NCI-H446 (cell line): ENCODE measurements around the gene TP73.

Source experiments
- DNase-seq, 2 experiments: peaks; one replicate each; lab custom pipeline; 2025; lab: John Stamatoyannopoulos, UW

The TP73 gene

GRCh38 chr1:3689138-3689750, 36.9 kb downstream of the TP73 start:
- no peak for DNase-seq

DNA sequence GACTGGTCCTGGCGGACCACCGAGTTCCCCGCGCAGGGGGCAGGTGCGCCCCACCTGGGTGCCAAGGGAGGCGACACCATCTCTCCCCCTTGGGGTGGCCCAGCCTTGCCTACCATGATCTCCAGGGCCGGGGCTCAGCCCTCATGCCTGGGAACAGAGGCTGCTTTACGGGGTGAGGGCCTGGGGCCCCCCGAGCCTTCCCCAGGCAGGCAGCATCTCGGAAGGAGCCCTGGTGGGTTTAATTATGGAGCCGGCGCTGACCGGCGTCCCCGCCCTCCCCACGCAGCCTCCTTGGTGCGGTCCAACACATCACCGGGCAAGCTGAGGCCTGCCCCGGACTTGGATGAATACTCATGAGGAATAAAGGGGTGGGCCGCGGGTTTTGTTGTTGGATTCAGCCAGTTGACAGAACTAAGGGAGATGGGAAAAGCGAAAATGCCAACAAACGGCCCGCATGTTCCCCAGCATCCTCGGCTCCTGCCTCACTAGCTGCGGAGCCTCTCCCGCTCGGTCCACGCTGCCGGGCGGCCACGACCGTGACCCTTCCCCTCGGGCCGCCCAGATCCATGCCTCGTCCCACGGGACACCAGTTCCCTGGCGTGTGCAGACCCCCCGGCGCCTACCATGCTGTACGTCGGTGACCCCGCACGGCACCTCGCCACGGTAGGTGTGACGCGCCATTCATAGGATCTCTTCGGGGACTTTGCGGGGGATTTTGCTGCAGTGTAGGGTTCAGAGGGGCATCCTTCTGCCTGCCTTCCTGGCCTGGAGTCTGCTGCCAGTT, 38.2 kb downstream of the TP73 start:
- no peak for DNase-seq

DNA sequence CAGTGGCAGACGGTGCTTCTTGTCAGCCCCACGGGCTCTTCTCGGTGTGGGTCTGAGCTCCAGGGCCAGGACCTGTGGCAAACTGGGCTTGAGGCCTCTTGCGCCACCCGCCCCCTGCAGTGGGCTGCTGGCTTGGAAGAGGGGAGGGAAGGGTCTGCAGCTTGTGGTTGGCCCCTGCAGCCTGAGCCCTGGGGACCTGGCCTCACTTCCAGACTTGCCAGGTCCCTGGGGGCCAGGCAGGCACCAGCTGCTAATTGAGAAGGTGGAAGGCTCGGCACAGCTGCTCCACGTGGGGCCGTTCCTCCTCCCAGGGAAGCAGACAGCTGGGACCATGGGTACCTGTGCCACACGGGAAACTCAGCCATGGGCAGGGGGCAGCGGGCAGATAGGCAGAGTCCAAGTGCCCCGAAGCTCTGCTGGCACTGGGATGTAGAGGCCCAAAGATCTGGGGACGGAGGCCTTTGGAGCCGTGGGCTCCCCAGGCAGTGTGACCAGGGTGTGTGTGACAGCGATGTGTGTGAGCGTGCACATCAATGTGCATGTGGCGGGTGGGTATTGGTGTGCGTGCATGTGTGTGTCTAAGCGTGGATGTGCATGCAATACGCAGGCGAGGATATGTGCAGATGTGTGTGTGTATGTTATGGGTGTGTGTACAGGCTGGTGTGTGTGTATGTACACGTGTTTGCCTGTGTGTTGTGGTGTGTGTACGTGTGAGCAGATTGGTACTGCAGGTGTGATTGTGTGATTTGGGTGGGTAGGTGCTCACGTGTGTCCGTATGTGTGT, 39.3 kb downstream of the TP73 start:
- no peak for DNase-seq

DNA sequence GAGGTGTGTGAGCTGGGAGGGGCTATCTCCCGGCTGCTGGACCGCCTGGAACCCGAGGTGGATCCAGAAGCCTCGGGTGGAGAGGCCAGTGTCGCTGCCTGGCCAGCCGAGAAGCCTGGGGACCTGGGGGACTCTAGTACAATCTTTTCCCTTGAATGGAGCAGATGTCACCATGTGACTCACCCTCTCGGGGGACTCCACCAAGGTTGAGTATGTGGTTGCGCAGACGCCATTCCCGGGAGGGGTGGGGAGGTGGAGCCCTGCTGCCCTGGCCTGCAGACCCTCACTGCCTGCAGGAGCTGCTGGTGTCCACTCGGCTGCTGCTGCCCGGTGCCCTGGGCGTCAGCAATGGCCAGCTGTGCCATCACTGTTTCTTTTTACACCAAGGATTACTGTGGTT, 40.3 kb downstream of the TP73 start:
- DNase-seq = peak in 1 of 2 experiments; percentile 22

- DNase-seq = no peak
Measured at GRCh38 chr1:3693321-3693720, 41.0 kb downstream of the TP73 start.

DNA sequence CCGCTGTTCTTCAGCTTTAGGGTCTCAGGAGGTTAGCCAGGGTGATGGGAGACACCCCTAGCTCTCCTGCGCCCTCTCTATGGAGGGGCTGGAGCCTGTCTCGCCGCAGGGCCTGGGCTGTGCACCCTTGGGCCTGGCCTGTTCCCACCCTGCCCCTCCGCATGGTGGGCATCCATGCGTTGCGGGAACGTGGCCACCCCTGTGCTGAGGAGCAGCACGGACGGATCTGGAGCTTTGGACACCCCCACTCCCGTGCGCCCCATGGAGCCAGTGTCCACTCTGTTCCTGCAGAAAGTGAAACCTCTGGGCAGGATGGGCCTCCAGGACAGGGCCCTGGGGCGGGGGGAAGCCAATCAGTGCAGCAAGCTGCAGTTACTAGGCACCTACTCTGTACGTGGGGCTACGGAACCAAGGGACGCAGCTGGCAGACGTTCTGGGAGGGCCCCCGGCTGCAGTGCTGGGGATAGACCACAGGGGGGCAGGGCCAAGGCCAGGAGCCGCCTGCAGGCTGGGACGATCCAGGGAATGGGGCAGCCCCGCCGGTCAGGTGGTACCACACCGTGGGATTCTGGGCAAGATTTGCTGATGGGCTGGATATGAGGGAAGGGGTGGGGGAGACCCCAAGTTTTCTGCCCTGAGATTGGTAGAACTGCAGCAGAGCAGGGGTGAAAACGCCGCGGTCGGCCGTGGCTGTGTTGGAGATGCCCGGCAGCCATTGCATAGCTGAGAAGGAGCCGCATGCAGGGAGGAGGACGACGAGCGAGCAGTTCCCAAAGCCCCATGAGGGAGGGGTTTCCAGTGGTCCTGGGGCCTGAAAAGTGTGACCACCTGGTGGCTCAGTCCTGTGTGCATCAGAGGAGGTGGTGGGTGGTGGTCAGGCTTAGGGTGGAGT, 43.3 kb downstream of the TP73 start:
- DNase-seq = no peak

GRCh38 chr1:3696689-3697088, 44.4 kb downstream of the TP73 start:
- DNase-seq = no peak

GRCh38 chr1:3697104-3697503, 44.8 kb downstream of the TP73 start:
- no peak for DNase-seq

- peak in 1 of 2 experiments; percentile 58 for DNase-seq
Measured at GRCh38 chr1:3697810-3698209, 45.5 kb downstream of the TP73 start.

DNA sequence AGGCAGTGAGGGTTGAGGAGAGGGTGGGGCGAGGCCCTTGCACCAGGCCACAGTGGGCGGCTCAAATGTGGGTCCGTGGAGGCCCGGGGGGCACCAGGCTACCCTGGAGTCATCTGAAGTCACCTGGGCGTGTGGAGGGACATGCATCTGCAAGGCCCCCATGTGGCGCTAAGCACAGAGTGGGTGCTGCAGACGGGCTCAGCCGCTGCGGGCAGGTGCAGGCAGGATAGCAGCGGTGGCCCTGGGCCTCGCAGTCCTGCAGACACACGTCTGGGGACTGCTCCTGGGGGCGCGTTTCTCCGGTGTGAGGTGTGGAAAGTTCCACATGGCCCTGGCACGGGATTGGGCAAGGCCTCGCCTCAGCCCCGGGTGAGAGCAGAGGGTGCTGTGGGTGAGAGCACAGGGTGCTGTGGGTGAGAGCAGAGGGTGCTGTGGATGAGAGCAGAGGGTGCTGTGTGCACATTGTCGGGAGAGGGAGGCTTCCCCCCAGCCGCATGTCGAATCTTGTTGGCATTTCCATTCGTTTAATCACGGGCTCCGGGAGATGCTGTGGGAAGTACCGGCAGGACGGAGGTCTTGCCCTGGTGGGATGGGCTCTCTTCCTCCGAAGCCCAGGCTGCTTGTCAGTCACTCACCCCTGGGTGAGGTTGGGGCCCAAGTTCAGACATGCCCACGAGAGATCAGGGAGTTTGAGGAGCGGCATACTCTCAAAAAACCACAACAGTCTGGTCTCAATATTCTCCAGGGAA, 46.5 kb downstream of the TP73 start:
- DNase-seq = no peak

DNA sequence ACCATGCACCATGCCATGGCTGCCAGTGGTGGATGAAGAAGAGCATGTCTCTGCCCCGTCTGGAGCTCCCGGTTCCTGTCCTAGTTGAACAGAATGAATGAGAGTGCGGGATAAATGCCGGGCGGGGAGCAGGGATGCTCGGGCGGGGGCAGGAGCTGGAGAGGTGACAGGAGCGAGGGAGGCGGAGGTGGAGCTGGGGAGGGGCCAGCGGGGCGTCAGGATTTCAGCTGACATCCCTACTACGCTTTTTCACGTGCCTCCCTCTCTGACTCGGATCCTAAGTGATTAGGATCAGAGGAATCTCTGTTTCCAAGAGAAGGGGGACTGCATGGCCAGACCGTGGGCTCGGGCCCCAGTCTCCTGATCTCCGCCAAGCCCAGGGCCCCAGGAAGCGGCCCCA, 47.3 kb downstream of the TP73 start:
- DNase-seq = no peak

DNA sequence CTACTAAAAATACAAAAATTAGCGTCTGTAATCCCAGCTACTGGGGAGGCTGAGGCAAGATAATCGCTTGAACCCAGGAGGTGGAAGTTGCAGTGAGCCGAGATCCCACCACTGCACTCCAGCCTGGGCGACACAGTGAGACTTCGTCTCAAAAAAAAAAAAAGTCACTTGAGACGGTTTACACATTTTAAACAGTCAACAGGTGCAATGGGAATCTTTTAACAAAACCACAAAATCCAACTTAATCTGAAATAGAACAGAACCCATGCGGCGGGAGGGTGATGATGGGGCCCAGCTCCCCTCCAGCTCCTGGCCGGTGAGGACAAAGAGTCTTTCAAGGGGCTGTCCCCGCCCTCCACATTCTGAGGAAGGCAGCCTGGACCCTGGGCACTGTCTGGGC, 48.3 kb downstream of the TP73 start:
- no peak for DNase-seq

GRCh38 chr1:3702528-3702927, 50.2 kb downstream of the TP73 start:
- DNase-seq = no peak

DNA sequence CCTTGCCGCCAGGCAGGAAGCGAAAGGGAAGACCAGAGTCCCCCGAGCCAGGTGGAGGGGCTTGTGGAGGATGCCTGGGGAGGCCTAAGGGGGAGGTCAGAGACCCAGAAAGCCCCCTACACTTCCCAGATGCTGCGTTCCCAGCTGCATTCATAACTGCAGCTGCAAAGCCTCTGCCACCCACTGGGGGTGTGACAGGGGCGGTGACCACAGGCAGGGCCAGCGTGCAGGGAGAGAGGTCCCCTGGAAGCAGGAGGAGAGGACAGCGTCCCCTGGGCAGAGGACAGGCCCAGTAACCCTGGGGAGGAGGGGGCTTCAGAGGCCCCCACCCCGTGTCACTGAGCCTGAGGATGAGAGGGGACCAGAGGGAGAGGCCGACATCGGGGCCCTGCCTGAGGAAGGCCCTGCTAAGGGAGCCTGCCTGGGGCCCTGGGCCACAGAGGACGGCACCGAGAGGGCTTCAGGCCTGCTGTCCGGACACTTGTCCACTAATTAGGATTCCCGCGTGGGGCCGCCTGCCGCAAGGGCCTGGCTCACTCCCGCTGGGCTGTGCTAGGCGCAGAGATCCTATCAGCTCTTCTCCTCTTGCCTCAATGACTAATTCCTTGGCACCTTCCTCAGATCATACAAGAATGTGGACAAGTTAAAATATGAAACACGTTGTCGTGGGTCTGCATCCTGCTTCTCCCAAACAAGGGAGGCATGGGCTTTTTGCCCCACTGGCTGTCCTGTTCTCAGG, 50.8 kb downstream of the TP73 start:
- no peak for DNase-seq

DNA sequence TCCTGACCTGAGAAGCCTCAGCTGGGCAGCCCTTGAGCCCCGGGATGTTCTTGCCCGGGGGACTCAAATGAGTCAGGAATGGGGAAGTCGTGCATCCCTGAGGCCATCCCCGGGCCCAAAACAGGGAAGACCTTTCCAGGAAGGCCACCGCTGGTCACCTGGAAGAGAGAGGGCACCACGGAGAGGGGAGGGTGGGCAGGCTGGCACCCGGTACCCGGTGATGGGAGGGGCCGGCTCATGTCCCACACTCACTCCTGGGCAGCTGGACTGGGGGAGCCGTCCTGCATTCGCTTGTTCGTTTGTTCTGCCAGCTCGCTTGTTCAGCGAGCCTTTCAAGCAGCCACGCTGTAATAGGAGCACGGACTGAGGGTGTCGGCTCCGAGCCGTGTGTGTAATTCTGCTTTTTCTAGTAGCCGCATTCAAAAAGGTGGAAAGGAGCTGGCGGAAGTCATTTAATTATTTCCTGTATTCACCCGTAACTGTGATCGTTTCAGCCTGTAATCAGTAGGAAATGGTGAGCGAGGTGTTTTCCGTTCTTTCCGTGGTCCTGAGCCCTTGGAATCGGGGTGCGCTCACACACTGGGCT, 51.6 kb downstream of the TP73 start:
- DNase-seq = no peak

DNA sequence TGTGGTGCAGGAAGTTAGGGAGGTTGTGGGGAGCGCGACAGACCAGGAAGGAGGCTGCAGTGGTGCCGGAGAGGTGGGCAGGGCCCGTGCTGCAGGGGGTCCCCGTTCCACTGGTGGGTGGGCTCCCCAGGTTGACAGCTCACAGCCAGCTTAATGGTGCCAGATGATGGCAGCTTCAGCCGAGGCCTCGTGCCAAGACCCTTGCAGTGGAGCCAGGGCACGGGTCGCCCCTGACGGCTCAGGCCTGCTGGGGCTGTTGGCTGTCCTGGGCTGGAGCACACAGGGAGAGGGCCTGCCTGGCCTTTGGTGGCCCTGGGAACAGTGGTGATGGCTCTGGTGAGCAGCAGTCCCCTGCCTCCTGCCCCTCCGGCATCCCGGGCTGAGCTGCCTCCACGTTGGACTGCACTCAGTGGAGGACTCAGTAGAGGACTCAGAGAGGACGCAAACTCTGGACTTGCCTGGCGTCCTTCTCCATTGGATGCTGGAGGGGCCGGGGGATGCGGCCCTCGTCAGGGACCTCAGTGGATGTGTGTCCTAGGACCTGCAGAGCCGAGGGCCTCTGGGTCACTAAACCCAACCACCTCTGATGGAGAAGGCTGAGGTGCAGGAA, 53.1 kb downstream of the TP73 start:
- DNase-seq = no peak

DNA sequence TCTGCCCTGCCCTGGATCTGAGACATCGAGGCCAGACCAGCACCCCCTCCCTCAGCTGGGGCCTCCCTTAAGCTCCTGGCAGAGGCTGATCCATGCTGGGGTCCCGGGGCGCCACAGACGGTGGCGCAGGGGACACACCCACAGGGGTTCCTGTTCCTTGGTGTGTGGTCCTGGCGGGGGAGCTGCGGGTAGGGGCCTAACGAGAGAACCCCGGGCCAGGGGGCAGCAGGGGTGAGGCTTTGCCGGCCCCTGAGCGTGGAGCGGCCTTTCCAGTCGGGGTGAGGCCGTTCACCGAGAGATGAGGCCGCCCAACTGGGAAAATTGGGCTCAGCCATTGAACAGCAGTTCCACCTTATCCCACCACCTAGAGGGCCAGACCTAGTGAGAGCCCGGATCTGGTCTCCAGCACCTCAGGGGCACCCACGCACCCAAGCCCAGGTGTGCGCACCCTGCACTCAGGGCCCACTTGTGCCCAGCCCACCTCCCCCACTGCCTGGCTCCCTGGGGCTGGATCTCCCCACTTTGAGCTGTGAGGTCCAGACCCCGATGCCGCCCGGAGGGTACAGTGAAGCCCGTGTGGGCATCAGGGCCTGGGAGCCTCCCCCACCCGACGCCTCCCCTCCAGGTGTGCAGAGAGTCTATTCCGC, 54.5 kb downstream of the TP73 start:
- no peak for DNase-seq

DNA sequence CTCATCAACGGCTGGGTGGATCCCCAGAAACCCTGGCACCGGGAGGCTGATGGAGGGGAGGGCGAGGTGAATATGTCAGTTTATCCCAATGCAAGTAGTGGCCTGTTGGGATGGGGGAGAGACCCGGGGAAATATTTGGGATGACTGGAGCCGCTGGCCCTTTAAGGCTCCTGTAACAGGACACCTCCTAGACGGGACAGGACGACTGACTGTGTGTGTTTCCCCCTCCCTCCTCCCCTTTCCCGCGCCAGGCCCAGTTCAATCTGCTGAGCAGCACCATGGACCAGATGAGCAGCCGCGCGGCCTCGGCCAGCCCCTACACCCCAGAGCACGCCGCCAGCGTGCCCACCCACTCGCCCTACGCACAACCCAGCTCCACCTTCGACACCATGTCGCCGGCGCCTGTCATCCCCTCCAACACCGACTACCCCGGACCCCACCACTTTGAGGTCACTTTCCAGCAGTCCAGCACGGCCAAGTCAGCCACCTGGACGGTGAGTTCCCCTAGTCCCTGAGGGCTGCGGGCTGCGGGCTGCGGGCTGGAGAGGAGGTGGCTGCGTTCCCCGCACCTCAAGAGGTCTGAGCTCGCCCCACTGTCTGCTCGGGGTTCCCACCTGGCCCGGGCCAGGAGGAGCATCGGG, 55.1 kb downstream of the TP73 start:
- no peak for DNase-seq

GRCh38 chr1:3707939-3708328, 55.6 kb downstream of the TP73 start:
- no peak for DNase-seq
